ENCODE results near the gene S100A4.

The S100A4 gene

GRCh38 chr1:153569465-153569864 lies 23.9 kb upstream of the S100A4 start:
- CTCF ChIA-PET, result interaction anchor here (0.7 to 7.1 kb wide), 11 partner anchors 8 to 323 kb away, joined by 3 to 136 read pairs (median 15); partner anchors contain the start of genes S100A1, S100A14, S100A16 and S100A3
- POLR2A ChIA-PET, result no interaction called here
- TF ChIP-seq CTCF (IDR thresholded peaks at IDR 0.05; ENCODE audit: control extremely low read depth, extremely low read depth, low read depth, missing control alignments), result no peak
- DNase-seq (ENCODE audit: extremely low spot score), result no peak

GRCh38 chr1:153568367-153569099 lies 22.9 kb upstream of the S100A4 start:
- peak; percentile 87 for DNase-seq (ENCODE audit: extremely low spot score)
- ChIA-PET POLR2A (no interaction called here), CTCF (interaction anchor here (0.9 to 7.1 kb wide), 28 partner anchors 9 to 216 kb away, joined by 3 to 136 read pairs (median 6); partner anchors contain the start of genes S100A13, S100A14, S100A16 and S100A3)
- peak; percentile 91 for TF ChIP-seq CTCF (IDR thresholded peaks at IDR 0.05; ENCODE audit: control extremely low read depth, extremely low read depth, low read depth, missing control alignments)

- ChIA-PET CTCF (interaction anchor here (0.9 to 7.1 kb wide), 28 partner anchors 8 to 215 kb away, joined by 3 to 136 read pairs (median 6); partner anchors contain the start of genes S100A13, S100A14, S100A16 and S100A3), POLR2A (no interaction called here)
- TF ChIP-seq CTCF (IDR thresholded peaks at IDR 0.05; ENCODE audit: control extremely low read depth, extremely low read depth, low read depth, missing control alignments), result no peak
- DNase-seq (ENCODE audit: extremely low spot score), result peak; percentile 12
Observed at GRCh38 chr1:153567621-153568366, 22.2 kb upstream of the S100A4 start.

DNA sequence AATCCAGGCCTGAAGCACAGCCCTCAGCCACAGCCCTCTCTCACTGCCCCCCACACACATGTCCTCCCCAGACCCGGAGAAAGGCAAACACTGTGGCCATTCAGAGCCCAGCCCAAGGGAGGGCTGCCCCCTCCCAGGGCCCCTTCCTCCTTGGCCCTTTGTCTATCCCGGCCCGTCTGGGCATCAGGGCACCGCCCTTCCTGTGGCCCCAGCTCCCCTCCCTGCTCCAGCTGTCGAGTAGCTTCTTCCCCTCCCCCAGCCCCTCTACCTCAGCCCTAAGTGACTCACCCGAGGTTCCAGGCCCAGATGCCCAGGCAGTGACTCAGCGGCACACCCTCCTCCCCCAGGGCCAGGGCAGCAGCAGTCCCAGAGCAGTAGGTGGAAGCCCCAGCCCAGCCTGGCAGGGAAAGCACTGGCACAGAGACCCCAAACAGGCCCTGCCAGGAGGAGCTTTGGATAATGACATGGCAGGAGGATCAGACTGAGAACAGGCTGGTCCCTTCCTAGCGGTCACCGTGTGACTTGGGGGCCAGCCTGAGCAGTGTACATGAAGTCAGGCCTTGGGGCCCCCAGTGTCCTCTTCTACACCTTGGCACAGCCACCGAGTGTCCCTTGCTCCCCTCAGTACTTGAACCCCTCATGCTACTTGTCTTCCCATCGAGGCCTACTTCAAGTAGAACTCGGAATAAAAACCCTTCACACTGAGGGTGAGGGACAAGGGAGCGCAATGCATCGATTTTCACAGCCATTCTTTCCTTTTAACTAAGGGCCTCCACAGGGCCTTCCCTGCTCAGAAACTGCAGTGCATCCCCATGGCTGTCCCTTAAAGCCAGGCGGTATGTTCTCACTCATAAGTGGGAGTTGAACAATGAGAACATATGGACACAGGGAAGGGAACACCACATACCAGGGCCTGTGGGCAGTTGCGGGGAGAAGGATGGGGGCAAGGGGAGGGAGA lies 21.1 kb upstream of the S100A4 start:
- peak; percentile 63 for DNase-seq (ENCODE audit: extremely low spot score)
- no peak for TF ChIP-seq CTCF (IDR thresholded peaks at IDR 0.05; ENCODE audit: control extremely low read depth, extremely low read depth, low read depth, missing control alignments)
- ChIA-PET CTCF (interaction anchor here (0.9 to 8.3 kb wide), 8 partner anchors 16 to 214 kb away, joined by 3 to 73 read pairs (median 4); partner anchors contain the start of genes S100A1, S100A13 and S100A6), POLR2A (no interaction called here)

DNA sequence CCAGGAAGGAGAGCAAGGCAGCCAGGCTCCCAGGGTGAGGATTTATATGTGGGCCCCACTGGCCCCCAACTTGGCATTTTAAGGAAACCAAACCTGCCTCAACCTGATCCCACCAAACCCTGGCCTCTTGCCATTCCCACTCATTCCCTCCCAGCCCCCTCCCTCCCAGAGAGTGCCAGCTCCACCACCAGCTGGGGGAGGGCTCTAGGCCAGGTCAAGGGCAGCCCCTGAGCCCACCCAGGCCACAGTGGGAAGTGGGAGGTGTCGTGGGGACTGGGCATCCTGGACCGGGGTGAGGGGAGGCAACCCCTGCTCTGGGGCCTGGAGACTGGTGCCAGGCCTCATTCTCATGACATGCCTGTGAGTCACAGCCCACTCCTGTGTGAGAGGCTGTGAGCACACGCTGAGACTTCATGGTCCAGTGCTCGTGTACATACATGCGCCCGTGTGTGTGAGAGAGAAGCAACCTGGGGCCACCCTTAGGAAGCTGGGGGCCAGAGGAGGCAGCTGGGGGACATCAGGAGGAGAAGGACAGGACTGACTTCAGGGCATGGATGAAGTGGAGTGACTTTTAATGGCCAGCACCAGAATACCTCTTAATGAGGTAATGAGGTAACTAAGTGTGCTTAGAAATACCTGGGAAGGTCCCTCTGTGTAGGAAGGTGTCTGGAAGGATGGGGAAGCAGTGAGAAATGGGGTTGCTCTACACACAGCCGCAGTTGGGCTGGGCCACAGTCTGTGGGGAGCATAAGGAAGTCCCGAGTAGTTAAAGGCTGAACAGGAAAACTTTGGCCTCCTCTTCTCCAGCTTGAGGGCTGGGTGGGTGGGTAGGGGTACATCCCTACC lies 20.1 kb upstream of the S100A4 start, which contains the start of gene S100A2:
S100A2 (minus strand) TSS at position 316 of the 846 bp plus-strand sequence. CDS start 1,967 bp downstream, outside the sequence.
- CTCF ChIA-PET, result interaction anchor here (0.9 to 8.3 kb wide), 8 partner anchors 15 to 213 kb away, joined by 3 to 73 read pairs (median 4); partner anchors contain the start of genes S100A1, S100A13 and S100A6
- POLR2A ChIA-PET, result interaction anchor here (0.7 kb wide), 1 partner anchor 16 kb away, joined by 6 read pairs; no protein-coding TSS in a partner anchor
- peak; percentile 75 for DNase-seq (ENCODE audit: extremely low spot score)
- no peak for TF ChIP-seq CTCF (IDR thresholded peaks at IDR 0.05; ENCODE audit: control extremely low read depth, extremely low read depth, low read depth, missing control alignments)
